PC-9 (cell line): Measurements from ENCODE around the gene GLRX2.

Experiments
- CTCF ChIP-seq: fragments of 200-600 bp; sonication (generic); conservative IDR thresholded peaks from 2 replicates; pipeline ENCODE4 v1.6.1; 2017; ENCODE audit warnings: mixed run types, antibody characterized with exemption, mild to moderate bottlenecking, moderate library complexity
- EZH2 ChIP-seq: fragments of 200-600 bp; sonication (generic); IDR thresholded peaks from 2 replicates; pipeline ENCODE4 v1.8.0; 2017; ENCODE audit warnings: antibody characterized with exemption, low read depth

- TF ChIP-seq CTCF (no peak), EZH2 (no peak)
Observed at GRCh38 chr1:193077991-193078390, 27.2 kb downstream of the GLRX2 start.
